Measurements from ENCODE around the gene CD101. TPM values are rescaled to one million over a fixed set of nuclear protein-coding genes. Genes with fewer than 3 reads are reported as not detected.

CD101 gene
- total and polyA plus RNA-seq, 2 experiments from 2014 or later, result 0.13 TPM; not detected in 1

- H3K4me3 ChIP-seq, result no peak overlapping the region
- WGBS (ENCODE audit: low lambda C conversion rate, missing lambda C conversion rate), result 88% methylated on average over 3 of the region's 3 CpGs
- no peaks in the 10 kb centered on the region for H3K36me3 ChIP-seq (replicated peaks; ENCODE audit: insufficient read depth, low read depth)
- no peaks in the 10 kb centered on the region for H3K79me2 ChIP-seq
- no peak overlapping the region for H3K27ac ChIP-seq
- H3K4me1 ChIP-seq (ENCODE audit: insufficient read depth), result no peaks in the 10 kb centered on the region
- no peak for TF ChIP-seq EZH2 (IDR thresholded peaks at IDR 0.05; ENCODE audit: borderline replicate concordance)
- TF ChIP-seq CTCF (IDR thresholded peaks at IDR 0.05; ENCODE audit: poor library complexity), result no peak
- no peak for TF ChIP-seq EZH2phosphoT487 (IDR thresholded peaks at IDR 0.05; ENCODE audit: low read depth, severe bottlenecking, unreplicated experiment)
- no peaks in the 10 kb centered on the region for H4K20me1 ChIP-seq (ENCODE audit: insufficient read depth, poor library complexity, severe bottlenecking)
- H2AFZ ChIP-seq, result no peak overlapping the region
- no peaks in the 10 kb centered on the region for H3K27me3 ChIP-seq
- no peaks in the 10 kb centered on the region for H3K9me2 ChIP-seq (replicated peaks; ENCODE audit: insufficient read depth)
- no peaks in the 10 kb centered on the region for H3K9me3 ChIP-seq (ENCODE audit: low read depth)
- DNase-seq (ENCODE audit: low spot score), result no peak
- H3K4me2 ChIP-seq, result no peak overlapping the region
Observed at GRCh38 chr1:117009132-117009531, 7.6 kb downstream of the CD101 start.

DNA sequence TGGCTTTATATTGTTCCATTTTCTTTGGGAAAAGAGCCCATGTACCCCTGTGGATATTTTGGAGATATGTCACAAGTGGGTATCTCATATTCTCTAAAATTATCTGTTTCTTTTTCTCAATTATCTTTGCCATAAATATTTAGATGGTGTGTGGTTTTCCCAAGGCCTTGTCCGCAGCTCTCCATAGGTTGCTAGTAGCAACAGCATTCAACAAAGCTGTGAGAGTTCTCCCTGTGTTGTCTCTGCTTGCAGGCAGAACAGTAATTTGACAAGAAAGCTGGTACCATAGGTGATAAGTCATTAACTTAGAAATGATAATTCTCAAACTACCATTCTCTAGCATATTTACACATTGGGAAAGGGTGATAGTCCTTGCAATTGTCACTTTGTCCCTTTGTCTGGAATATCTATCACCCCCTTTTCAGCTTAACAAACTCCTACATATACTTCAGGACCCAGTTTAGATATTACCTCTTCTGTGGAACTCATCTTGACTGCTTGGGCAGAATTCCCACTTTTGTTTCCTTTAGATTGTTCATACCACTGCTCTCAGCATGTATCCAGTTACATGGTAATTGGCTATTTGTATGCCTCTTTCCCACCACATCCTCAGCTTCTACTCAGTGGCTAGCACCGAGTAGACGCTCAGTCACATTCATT, 8.9 kb downstream of the CD101 start:
- no peaks in the 10 kb centered on the region for H3K27me3 ChIP-seq
- H3K4me2 ChIP-seq, result no peak overlapping the region
- no peaks in the 10 kb centered on the region for H3K9me3 ChIP-seq (ENCODE audit: low read depth)
- no peak overlapping the region for H3K27ac ChIP-seq
- DNase-seq (ENCODE audit: low spot score), result no peak
- TF ChIP-seq EZH2phosphoT487 (IDR thresholded peaks at IDR 0.05; ENCODE audit: low read depth, severe bottlenecking, unreplicated experiment) (no peak), EZH2 (IDR thresholded peaks at IDR 0.05; ENCODE audit: borderline replicate concordance) (no peak), CTCF (IDR thresholded peaks at IDR 0.05; ENCODE audit: poor library complexity) (no peak)
- no peak overlapping the region for H3K4me3 ChIP-seq
- 75% methylated on average over 3 of the region's 3 CpGs for WGBS (ENCODE audit: low lambda C conversion rate, missing lambda C conversion rate)
- no peak overlapping the region for H2AFZ ChIP-seq
- no peaks in the 10 kb centered on the region for H3K36me3 ChIP-seq (replicated peaks; ENCODE audit: insufficient read depth, low read depth)
- no peaks in the 10 kb centered on the region for H3K9me2 ChIP-seq (replicated peaks; ENCODE audit: insufficient read depth)
- no peaks in the 10 kb centered on the region for H4K20me1 ChIP-seq (ENCODE audit: insufficient read depth, poor library complexity, severe bottlenecking)
- no peaks in the 10 kb centered on the region for H3K4me1 ChIP-seq (ENCODE audit: insufficient read depth)
- H3K79me2 ChIP-seq, result no peaks in the 10 kb centered on the region

- 94% methylated on average over 3 of the region's 3 CpGs for WGBS (ENCODE audit: low lambda C conversion rate, missing lambda C conversion rate)
- Histone ChIP-seq H3K27ac (no peak overlapping the region), H3K4me3 (no peak overlapping the region), H3K79me2 (no peaks in the 10 kb centered on the region), H3K9me3 (ENCODE audit: low read depth) (no peaks in the 10 kb centered on the region), H2AFZ (no peak overlapping the region), H3K36me3 (replicated peaks; ENCODE audit: insufficient read depth, low read depth) (no peaks in the 10 kb centered on the region), H3K4me2 (no peak overlapping the region), H3K4me1 (ENCODE audit: insufficient read depth) (no peaks in the 10 kb centered on the region), H3K9me2 (replicated peaks; ENCODE audit: insufficient read depth) (no peaks in the 10 kb centered on the region), H4K20me1 (ENCODE audit: insufficient read depth, poor library complexity, severe bottlenecking) (no peaks in the 10 kb centered on the region), H3K27me3 (no peaks in the 10 kb centered on the region)
- no peak for DNase-seq (ENCODE audit: low spot score)
- no peak for TF ChIP-seq CTCF (IDR thresholded peaks at IDR 0.05; ENCODE audit: poor library complexity)
- TF ChIP-seq EZH2phosphoT487 (IDR thresholded peaks at IDR 0.05; ENCODE audit: low read depth, severe bottlenecking, unreplicated experiment), result no peak
- no peak for TF ChIP-seq EZH2 (IDR thresholded peaks at IDR 0.05; ENCODE audit: borderline replicate concordance)
Observed at GRCh38 chr1:117011334-117011733, 9.8 kb downstream of the CD101 start.
